GM21390 (cell line): ENCODE data around the gene RAB1A.
"Not testable (repeated sequence)": the region's sequence is repeated elsewhere in the genome, so short reads cannot be mapped to it uniquely, and the experiment has no call there.

Experiments used
- ATAC-seq: cut with Tn5 transposase; IDR thresholded peaks from one replicate; pipeline ENCODE4 v1.9.1; 2021; ENCODE audit not compliant: unreplicated experiment

Gene RAB1A

DNA sequence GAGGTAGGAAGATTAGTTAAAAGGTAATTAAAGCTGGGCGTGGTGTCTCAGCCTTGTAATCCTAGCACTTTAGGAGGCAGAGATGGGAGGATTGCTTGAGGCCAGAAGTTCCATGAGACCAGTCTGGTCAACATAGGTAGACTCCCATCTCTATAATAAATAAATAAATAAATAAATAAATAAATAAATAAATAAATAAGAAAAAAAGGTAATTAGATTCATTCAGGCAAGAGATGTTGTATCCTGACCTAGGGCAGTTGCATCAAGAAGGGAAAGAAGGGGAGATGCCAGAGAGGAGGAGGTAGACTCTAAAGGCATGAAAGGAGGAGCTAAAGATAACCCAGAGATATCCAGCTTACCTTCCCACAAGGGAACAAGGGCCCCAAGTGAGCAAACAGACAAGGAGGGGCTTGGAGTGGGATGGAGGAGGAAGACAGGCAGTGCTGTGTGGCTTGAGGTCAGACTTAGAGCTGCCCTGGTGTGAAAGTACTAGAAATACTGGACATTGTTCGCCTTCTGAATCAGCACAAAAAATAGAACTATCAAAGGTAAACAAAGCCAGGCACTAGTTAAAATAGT, 7.4 kb upstream of the RAB1A start:
- ATAC-seq, result no peak

DNA sequence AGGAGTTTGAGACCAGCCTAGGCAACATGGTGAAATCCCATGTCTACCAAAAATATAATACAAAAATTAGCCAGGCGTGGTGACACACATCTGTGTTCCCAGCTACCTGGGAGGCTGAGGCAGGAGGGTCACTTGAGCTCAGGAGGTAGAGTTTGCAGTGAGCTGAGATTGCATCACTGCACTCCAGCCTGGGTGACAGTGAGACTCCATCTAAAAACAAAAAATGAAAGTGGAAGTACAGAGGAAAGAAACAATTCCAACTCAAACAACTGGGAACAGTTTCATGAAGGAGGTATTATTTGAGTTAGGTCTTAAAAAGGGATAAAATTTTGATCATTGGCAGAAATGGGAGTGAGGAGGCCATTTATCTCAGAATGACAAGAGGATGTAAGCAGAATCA, 6.3 kb upstream of the RAB1A start:
- ATAC-seq, result no peak

DNA sequence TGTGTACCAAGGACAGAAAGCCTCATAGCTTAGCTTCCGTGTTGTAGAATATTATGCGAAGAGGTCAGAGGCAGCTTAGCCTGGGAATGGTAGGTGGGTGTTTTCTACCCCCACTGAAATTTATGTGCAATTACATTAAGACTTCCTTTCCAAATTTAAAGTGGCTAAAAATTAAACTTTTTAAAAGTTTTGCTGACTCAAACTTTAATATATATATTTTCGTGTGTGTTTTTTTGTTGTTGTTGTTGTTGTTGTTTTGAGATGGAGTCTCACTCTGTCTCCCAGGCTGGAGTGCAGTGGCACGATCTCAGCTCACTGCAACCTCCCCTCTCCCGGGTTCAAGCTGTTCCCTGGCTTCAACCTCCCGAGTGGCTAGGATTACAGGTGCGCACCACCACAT, 4.3 kb upstream of the RAB1A start:
- ATAC-seq, result no peak

DNA sequence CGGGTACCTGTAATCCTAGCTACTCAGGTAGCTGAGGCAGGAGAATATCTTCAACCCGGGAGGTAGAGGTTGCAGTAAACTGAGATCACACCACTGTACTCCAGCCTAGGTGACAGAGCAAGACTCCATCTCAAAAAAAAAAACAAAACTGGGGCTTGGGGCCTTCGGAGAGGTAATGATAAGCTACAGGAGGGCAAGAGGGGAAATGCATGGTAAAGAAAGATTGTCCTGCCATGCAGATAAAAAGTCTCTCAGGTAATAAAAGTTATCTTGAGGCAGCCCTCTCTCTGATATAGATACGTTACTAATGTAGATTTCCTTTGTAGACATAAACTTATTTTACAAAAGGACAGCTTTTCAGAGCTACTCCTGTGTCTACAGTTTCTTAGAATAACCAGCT, 3.7 kb upstream of the RAB1A start:
- ATAC-seq, result no peak

DNA sequence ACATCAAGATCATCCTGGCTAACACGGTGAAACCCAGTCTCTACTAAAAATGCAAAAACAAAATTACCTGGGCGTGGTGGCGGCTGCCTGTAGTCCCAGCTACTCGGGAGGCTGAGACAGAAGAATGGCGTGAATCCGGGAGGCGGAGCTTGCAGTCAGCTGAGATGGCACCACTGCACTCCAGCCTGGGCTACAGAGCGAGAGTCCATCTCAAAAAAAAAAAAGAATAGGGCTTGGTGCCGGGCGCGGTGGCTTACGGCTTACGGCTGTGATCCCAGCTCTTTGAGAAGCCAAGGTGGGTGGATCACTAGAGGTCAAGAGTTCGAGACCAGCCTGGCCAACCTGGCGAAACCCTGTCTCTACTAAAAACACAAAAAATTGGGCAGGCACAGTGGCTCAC, 3.0 kb upstream of the RAB1A start:
- ATAC-seq, result not testable (repeated sequence)

DNA sequence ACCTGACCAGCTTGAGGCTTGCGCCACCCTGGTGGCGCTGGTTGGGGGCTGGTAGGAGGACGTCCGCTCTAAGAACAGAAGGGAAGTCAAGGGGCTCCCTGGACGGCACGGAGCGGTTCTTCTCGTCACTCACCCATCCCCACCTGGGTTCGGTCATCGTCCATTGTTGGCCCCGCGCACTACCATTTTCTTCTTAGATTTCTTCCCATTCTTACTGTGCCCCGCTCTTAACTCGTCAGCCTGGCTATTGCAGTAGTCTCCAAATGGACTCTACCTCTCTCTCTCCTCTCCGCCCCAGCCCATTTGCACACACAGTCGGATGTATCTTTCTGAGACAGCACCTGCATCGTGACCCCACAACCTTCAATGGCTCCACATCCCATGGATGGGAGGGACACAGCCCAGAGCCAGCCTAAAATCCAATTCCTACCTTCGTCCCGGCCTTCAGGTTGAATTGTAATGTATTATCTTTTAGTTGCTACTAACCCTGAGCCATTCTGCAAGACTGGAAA, 814 bp upstream of the RAB1A start:
- ATAC-seq, result peak; percentile 27

DNA sequence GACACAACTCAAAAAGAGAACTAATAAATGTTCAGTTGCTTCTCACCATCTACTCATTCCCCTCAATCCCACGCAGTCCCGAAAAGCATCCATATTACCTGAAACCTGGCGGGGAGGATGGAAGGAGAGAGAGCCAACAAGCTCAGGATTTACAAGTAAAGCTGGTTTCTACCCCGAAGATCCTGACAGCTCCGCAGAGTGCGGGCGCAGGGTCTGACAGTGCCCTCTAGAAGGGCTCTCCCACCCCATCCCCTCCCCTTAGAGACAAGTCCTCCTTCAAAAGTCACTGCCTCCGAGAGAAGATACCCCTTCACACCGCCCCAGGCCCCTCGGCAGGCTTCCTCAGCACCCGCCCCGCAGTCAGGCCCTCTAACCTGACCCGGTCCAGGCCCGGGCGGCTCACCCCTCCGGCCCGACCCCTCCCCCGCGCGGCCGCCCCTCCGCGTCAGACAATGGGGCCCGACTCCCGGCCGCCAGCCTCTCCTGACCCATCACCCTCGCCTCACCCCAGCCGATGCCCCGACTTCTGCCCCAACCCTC, 550 bp downstream of the RAB1A start:
- no peak for ATAC-seq

DNA sequence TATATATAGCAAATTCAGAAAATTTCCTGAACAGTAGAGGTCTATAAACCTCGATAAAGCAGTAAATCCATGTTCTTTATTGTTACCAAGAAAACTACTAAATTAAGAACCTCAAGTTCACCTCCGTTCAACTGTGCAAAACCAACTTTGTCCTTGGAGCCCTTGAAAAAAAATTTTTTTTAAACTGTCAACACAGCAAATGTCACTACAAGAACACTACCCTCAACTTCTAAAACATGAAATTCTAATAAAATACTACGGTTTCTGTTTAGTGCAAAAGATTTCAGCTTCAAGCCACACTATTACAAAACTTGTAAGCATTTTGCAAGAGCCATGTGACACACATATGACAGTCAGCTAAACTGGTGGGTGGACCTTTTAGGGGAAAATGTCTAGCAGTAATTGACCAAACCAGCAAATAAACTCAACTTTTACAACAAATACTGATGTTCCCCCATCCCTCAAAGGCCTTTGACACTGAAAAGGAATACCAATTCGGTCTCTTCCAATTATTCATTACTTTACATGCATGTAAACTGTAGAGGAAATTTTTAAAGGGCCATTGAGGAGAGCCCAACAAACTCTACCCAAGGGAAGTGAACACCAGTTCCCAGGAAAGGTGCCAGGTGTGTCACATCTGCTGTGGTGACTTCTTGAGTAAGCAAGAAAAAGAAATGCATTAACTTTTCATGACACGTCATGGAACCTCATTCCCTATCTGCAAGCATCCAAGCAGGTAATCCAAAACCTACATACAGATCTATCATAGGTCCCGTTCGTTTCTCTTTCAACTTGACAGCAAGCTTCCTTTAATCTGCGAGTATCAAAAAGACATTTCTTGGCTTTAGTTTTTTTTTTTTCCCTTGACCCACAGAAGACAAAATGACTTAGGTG, 1.4 kb downstream of the RAB1A start:
- no peak for ATAC-seq

DNA sequence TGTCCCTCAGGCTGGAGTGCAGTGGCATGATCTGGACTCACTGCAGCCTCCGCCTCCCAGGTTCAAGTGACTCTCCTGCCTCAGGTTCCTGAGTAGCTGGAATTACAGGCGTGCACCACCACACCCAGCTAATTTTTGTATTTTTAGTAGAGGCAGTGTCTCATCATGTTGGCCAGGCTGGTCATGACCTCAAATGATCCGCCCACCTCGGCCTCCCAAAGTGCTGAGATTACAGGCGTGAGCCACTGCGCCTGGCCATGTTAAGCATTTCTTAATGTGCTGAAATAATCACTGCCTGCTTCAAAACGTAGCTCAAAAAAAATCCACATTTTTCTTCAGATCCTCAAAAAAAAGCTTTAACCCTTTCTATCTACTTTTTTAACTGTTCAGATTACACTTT, 4.4 kb downstream of the RAB1A start:
- not testable (repeated sequence) for ATAC-seq

DNA sequence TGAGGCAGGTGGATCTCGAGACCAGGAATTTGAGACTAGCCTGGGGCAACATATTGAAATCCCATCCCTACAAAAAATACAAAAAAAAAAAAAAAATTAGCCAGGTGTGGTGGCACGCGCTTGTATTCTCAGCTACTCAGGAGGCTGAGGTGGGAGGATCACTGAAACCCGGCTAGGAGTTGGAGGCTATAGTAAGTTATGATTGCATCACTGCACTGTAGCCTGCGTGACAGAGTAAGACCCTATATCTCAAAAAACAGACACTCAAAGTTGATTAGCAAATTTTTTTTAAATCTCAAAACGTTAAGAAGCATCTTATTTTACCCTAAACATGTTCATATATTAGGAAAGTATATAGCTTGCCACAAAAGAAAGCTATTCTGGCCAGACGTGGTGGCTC, 7.6 kb downstream of the RAB1A start:
- ATAC-seq, result no peak

DNA sequence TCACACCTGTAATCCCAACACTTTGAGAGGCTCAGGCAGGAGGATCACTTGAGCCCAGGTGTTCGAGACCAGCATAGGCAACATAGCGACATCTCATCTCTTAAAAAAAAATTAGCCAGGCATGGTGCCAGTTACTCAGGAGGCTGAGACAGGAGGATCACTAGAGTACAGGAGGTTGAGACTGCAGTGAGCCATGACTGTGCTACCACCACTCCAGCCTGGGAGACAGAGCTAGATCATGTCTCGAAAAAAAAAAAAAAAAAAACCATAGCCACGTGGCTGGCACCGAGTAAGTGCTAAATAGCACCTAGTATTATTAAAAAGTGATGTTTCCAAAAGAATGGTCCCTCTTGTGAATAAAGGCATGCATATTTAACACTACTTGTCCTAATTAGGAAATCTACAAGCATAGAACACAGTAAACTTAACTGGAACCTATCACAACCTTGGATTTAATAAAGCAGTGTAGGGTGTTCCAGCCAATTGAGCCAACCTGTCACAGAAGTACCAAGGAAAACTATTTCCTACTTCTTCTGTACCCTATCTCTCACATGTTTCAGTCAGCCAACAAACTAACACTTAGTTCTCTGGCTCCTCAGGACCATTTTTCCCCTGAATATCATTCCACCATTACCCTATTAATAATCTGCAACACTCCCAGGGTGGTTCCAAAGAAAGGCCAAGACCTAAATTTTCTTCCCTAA, 8.8 kb downstream of the RAB1A start:
- ATAC-seq, result no peak

DNA sequence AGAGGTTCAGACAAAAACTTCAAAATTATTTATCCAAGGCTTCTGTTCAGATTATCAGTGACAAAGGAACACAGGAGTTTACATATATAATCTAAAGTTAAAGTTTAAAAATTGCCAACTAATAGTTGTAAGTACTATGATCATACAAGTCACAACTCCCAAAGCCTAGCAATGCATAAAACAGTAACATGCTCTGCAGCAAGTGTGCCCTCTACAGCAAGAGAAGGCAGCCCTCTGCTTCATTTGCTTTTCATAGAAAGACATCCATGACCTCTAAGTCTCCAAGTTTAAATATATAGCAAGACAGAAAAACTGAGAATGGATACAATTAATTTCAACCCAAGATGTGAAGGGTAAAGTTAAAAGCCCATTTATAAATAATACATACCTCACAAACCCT, 13.3 kb downstream of the RAB1A start:
- no peak for ATAC-seq

DNA sequence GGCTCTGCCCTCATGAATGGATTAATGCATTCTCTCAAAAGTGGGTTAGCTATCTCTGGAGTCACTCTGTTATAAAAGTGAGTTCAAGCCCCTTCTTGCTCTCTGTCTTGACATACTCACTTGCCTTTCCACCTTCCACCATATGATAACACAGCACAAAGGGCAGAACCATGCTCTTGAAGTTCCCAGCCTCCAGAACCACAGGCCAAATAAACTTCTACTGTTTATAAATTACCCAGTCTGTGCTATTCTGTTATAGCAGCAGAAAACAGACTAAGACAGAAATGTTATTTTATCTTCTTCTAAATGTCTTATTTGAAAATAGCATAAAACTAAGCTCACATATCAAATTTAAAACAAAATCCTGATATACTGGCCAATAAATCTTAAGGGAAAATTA, 15.0 kb downstream of the RAB1A start:
- ATAC-seq, result no peak

DNA sequence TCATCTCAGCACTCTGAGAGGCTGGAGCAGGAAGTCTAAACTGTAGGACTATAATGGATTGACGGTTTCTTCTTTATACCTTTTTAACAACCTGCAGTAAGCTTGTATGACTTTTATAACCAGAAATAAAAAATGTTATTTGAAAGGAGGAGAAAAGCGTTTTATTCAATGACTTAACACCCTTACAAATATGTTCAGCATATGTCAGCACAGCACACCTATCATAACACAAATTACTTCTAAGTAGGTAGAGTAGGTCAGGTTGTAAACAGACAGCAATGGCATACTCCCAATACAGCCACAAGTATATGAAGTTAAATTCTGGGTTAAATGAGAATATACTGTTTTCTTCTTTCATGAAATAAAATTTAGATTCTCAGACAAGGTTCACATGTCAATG, 16.1 kb downstream of the RAB1A start:
- ATAC-seq, result no peak

DNA sequence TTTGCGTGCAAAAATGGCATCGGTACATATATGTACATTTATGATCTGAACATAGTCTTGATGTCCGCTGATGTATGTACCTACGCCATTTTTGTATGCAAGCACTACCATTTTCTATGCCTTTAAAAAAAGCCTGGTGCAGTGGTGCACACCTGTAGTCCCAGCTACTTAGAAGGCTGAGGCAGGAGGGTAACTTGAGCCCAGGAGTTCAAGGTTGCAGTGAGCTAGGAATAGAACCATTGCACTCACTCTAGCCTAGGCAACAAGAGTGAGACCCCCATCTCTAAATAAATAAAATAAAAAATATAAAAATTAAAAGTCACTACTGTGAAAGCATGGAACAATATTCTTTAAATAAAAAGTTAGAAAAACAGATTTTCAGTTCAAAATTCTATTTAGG, 16.7 kb downstream of the RAB1A start:
- no peak for ATAC-seq

DNA sequence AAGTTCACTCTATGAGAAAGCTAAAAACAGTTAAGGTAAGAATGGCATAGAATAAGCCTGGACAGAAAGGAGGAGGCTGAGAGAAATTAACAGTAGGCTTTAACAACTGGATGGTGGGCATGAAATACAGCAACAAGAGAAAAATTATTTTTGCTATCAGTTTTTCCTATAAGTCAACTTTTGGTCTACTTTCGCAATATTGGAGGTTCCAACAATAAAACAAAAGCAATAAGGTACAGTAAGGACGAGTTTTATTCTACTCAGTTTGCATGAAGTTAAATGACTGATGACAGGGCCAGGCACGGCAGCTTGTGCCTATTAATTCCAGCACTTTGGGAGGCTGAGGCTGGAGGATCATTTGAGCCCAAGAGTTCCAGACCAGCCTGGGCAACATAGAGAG, 17.3 kb downstream of the RAB1A start:
- no peak for ATAC-seq

DNA sequence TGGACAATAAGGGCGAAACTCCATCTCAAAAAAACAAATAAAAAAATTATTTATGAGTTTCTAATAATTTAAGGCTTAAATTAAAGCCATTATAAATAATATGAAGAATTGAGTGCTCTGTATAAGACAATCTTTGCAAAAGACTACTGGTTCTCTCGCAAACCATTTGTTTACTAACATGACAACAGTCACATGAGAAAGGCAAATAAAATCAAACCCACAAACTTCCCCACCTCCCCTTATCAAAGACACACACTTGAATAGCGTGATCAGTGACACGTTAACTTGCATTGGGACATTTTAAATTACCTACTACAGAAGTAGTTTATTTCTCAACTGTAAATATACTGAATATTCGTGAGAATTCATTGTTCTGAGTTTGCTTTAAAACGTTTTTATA, 21.1 kb downstream of the RAB1A start:
- no peak for ATAC-seq

DNA sequence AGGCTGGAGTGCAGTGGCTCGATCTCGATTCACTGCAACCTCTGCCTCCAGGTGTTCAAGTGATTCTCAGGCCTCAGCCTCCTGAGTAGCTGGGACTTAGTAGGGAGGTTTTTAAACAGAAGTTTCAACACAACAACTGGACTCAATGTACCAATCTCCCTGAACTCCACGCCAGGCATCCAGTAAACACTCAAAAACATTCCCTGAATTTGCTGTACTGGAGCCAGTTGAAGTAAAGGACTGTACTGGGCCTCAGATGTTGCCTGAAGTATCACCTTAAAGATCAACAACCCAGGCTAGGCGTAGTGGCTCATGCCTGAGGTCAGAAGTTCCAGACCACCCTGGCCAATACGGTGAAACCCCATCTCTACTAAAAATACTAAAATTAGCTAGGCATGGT, 22.4 kb downstream of the RAB1A start:
- no peak for ATAC-seq

DNA sequence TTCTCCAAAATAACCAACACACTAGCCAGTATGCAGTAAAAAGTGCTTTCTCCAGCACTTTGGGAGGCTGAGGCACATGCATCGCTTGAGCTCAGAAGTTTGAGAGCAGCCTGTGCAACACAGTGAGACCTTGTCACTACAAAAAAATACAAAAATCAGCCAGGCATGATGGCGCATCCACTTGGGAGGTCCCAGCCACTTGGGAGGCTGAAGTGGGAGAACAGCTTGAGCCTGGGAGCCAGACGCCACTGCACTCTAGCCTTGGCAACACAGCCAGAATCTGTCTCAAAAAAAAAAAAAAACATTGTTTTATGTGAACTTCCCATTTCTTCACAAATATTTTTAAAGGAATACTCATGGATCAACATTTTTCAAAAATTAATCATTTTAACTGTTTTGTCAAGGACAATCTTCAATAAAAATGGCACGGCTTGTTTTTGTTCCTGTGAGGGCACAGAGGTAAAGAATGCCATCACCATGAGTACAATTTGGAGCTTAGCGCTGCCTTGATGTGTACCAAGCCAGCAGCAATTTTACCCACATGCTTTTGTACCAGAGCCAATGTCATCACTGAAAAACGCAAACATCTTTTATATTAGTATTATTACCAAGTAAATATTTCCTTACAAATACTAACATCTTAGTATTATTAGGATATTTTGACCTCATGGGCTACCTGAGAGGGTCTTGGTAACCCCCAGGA, 26.7 kb downstream of the RAB1A start:
- ATAC-seq, result no peak

DNA sequence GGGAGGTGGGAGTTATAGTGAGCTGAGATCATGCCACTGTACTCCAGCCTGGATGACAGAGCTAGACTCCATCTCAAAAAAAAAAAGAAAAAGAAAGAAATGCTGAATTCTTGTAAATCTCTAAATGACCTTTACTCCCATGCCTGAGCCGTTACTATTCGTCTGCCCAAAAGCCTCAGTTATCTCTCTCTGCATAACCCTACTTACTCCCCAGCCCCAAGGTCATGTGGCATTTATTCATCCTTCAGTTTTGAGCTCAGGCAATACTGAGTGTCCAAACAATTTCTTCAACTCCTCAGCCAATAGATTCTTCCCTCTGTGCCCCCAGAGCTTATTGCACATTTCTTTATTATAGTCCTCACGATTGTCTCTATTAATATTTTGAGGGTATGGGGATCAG, 28.8 kb downstream of the RAB1A start:
- no peak for ATAC-seq

DNA sequence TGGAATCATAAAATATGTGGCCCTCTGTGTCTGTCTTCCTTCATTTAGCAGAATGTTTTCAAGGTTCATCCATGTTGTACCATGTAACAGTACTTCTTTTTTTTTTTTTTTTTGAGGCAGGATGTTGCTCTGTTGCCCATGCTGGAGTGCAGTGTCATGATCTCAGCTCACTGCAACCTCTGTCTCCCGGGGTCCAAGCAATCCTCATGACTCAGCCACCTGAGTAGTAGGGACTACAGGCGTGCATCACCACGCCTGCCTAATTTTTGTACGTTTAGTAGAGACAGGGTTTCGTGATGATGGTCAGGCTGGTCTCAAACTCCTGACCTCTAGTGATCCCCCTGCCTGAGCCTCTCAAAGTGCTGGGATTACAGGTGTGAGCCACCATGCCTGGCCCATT, 31.2 kb downstream of the RAB1A start:
- no peak for ATAC-seq
